HUDEP-2 (cell line): ENCODE measurements around the gene SVIL.
"Not testable (repeated sequence)": the region's sequence is repeated elsewhere in the genome, so short reads cannot be mapped to it uniquely, and the experiment has no call there.

Experiments used
- DNase-seq, 76 experiments: peaks; one replicate each; lab custom pipeline; 2025; ENCODE audit not compliant: unreplicated experiment in 76 of 76; lab: John Stamatoyannopoulos, UW

SVIL gene

DNA sequence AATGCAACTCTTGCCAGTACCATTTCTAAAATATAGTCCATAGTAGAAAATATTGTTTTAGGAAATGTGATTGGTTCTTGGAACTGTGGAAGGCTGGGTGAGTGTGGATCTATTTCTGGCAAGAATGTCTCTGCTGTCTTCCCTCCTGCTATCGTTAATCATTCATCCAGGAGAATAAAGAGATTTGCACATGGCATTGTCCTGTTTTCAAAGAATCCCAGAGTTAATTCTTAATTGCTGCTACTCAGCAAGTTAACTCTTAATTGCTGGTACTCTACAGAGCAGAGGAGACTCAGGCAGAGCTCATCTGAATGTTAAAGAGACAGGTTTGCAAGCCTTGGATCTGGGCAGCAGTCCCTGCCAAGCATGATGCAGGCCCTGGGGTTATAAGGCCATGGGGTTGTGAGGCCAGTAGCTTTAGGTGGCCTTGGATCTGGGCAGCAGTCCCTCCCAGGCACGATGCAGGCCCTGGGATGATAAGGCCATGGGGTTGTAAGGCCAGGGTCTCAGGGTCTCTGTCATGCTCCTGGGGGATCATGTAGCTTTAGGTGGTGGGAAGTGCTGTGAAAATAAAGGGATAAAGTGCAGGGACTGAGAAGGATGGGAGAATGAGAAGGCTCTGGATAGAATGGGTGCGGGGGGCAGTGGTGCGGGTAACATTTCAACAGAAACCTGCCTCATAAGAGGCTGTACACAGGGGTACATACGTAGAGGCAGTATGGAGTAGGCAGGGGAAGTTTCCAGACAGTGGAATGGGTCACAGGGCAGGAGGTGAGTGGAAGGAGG lies 162.3 kb downstream of the SVIL start:
- DNase-seq = no peak

DNA sequence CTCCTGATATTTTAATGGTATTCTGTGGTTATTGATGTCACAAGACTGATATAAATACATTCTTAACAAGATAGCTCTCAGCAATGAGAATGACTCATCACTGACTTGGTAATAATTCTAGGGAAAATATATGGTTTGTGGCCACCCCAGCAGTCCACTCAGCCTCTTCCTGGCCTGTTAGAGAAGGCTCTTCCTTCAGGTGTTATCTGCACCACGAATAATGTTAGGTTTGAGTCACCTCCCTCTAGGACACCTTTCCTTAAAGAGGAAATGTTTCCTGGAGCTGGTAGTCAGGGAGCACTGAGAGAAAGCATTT lies 163.3 kb downstream of the SVIL start:
- no peak for DNase-seq

DNA sequence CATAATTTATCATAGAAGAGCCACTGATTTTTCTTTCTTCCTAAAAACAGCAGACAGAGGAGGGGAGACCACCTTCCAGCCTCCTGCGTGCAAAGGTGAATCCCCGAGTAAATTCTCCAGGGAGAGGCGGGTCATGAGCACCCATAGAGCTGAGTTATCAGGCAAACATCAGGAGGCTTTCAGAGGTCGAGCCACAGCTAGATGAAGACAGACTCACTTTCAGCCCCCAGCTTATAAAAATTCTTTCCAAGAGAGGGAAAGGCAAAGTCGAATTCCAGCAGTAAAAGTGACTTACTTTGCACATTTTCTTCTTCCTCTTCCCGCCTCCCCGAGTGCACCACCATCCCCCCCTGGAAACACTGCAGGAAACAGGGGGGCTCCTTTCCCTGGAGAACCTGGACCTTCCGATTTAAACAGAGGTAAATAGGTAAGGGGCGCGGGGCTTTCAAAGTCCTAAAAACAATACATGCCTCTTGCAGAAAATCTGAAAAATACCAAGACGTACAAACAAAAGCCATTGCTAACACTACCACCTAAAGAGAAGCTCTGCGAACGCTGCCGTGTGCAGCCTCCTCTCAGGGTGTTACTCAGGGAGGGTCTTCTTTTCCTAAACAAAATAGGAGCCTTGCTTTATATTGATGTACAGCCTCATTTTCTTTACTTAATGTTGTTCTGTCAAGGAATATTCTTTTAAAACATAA lies 163.8 kb downstream of the SVIL start:
- DNase-seq = no peak

GRCh38 chr10:29470355-29470705 lies 164.4 kb downstream of the SVIL start:
- DNase-seq = peak in 2 of 76 experiments; percentile 1 to 2

DNA sequence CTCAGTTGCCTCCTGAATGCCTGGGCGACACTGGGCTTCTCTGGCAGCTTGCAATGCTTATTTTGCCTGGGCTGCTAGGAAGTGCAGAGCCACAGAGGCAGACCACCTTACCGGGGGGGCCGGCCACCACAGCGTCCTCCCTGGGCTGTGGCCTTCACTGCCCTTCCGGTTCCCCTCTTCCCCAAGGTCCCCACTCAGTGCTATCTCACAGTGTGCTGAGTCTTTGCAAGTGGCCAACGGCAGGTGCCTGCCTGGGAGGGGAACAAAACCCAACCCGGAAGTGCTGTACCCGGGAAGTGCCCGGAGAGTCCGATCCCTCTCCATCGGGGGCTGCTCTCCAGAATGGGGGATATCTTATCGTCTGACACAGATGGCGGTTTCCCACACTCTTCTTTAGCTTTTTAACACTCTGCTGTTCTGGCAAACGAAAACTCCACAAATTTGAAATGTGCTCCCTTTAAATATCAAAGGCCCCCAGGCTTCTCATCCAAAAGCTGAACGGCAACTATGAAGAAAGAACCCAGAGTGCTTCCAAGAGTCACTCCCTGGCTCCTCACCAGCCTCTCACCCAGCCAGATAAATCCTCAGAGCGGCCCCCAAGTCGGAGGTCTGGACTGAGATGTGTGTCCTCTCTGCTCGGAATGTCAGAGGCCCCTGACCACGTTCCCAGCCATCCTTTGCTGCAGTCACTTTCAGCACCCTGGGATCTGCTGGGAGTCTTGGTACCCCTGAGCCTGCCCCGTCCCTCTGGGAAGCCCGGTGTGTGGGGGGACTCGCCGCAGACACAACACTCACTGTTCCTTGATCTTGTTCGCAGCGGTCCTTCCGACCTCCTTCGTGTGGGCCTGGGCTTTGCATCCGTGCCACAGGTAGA lies 165.1 kb downstream of the SVIL start:
- DNase-seq = no peak

- DNase-seq = no peak
These were observed 169.4 kb downstream of the SVIL start for GRCh38 chr10:29465384-29465783.

GRCh38 chr10:29464671-29465171 lies 170.1 kb downstream of the SVIL start:
- DNase-seq = peak in 1 of 76 experiments; percentile 1

DNA sequence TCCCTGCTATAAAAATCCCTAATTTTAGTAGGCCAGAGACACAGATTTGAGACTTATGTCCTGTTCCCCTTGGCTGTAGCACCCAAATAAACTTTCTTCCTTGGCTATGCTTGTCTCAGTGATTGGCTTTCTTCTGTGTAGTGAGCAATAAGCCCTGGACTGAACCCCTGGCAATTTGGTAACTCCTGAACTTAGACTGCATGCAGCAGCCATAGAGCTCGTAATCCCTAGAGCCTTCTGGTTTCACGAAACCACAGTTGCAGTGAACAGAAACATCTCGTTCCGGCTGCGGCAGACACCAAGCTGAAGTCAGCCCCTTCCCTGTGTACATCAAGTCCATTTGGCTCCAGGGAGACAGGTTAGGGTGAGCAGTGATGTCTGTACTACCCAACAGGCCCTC lies 173.7 kb downstream of the SVIL start:
- no peak for DNase-seq

DNA sequence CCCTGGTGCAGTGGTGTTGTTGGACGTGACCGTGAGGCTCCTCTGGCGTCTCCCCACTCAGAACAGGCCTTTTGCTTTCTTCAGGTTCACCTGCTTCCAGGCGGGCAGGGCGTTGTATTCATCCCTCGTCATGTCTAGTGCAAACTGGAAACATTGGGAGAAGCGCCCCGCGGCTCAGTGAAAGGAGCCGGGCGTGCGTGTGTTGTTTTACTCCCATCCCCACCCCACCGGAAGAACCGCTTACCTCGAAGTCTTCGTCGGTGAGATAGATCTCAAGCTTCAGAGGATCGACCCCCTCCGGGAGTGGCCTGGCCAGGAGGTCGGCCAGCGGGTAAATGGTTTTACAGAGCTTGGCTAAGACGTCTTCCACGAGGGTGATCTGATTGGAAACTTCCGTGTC lies 176.6 kb downstream of the SVIL start:
- DNase-seq = not testable (repeated sequence)

GRCh38 chr10:29455095-29455494 lies 179.7 kb downstream of the SVIL start:
- DNase-seq = no peak

GRCh38 chr10:29454250-29454649 lies 180.5 kb downstream of the SVIL start:
- no peak for DNase-seq

GRCh38 chr10:29452546-29452945 lies 182.2 kb downstream of the SVIL start:
- no peak for DNase-seq

GRCh38 chr10:29451946-29452345 lies 182.8 kb downstream of the SVIL start:
- DNase-seq = no peak

DNA sequence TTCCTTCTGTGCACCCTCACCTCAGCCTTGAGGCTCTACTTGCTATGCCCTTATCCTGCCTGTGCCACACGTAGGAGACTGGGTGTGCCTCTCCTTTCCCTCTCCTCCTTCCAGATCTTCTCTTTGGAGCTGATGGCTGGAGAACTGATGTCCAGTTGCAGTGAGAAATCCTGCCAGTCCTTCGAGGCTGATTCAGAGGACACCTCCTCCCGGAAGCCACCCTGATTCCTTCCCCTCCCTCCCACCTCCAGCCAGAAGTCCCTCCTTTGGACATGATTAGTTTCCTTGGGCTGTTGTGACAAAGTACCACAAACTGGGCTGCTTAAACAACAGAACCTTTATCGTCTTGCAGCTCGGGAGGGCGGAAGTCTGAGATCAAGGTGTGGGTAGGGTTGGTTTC lies 184.4 kb downstream of the SVIL start:
- no peak for DNase-seq

DNA sequence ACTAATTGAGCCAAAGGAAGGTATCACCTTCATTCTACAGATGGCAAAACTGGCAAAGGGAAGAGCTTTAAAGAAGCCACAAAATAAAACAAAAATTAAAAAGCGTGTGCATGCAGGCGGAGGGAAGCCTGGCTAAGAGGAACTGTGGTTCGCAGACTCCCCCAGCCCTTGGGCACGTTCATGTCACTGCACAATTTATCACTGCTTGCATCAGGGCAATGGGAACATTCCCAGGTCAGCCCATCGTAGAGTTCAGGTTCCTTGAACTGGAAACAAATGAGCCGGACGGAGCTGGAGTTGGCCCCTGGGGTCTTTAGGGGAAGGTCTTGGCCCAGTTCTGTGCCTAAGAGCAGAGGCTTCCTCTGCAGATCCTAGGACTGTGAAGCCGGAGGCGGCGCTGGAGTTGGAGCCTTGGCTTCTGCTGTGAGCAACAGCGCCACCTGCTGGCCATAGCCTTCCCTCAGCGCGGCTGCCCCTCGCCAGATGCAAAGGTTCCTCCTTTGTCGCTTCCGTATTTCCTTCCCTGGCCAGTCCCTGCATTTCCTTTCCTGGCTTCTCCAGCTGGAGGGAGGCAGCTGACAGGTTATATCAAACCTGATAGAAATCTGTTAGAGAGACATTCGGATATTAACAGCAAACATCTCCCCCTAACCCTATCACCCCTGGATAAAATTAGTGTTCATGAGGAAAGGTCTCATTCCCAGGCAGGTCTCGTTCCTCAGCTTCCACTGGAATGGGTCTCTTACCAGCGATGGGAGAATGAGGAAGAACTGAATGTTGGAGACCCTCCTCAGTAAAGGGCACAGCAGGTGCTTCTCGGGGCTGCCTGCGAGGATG lies 185.8 kb downstream of the SVIL start:
- DNase-seq = peak in 61 of 76 experiments; percentile 1 to 72 (median 47)

GRCh38 chr10:29448125-29448524 lies 186.6 kb downstream of the SVIL start:
- no peak for DNase-seq

GRCh38 chr10:29446327-29446726 lies 188.4 kb downstream of the SVIL start:
- DNase-seq = no peak

DNA sequence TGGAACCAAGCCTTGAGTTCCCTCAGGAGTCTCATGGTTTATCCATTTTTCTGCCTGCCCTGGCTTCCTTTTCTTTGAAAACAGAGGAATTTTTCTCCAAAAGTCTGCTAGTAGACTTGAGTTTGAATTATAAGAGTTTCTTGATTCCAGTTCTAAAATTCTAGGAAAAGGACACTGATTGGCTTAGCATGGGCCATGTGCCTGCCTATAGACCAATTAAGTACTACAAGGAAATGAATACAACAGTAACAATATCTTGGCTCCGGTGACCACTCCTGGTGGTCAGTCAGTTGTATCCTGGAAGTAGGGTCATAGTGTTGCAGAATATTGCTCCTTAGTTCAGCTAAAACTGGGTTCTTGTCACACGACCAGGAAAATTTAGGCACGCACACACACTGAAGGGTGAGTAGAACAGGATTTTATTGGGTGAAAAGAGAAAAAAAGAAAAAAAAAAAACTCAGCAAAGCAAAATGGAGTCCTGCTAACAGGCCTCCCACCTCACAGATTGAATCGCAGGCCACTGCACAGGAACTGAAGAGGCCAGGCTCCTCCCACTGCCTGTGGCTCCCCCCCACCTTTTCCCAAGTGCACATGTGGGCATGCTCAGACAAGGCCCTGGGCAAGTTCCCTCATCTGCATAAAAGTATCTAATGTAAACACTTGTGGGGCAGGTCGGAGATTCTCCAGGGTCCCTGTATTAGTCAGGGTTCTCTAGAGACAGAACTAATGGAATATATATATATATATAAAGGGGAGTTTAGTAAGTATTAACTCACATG lies 190.8 kb downstream of the SVIL start:
- DNase-seq = peak in 3 of 76 experiments; percentile 14 to 22 (median 16)

DNA sequence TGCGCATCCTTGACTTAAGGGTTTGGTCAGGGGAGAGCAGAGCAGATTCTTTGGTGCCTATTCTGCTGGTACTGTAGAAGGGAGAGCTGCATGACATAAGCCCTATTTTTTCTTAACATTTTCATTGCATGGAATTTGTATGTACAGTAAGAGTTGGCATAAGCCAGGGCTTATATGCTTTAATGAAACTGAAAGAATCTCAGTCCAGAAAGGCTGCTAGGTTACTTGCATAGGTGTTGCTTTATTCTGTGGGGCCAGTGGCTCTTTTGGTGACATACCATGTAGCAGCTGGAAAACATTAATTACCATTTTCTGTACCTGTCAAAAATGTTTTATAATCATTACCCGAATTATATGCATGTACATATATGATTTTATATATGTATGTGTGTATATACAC lies 193.8 kb downstream of the SVIL start:
- DNase-seq = no peak

- not testable (repeated sequence) for DNase-seq
These were observed 195.8 kb downstream of the SVIL start for GRCh38 chr10:29439005-29439404.
